ENCODE data around the gene CSGALNACT2.

GRCh38 chr10:43125274-43125845 lies 12.9 kb upstream of the CSGALNACT2 start:
- TF ChIP-seq CTCF (IDR thresholded peaks at IDR 0.05): no peak
- TF ChIP-seq POLR2A (IDR thresholded peaks at IDR 0.05): no peak
